Endothelial cell (in vitro differentiated cells): ENCODE results near the gene CASP8. TPM values are rescaled to one million over a fixed set of nuclear protein-coding genes. Genes with fewer than 3 reads are reported as not detected.

Source experiments
- DNase-seq: peaks from one replicate; pipeline ENCODE4 v3.0.0; 2021; ENCODE audit warnings: low spot score
- H3K27ac Mint-ChIP-seq: one replicate; pipeline ENCODE4 v1.8.0; 2021; ENCODE audit warnings: mixed read lengths, inconsistent platforms; ENCODE audit not compliant: unreplicated experiment
- H3K27me3 Mint-ChIP-seq: one replicate; pipeline ENCODE4 v1.8.0; 2021; ENCODE audit warnings: mild to moderate bottlenecking, moderate library complexity, mixed read lengths, inconsistent platforms; ENCODE audit not compliant: unreplicated experiment
- H3K36me3 Mint-ChIP-seq: one replicate; pipeline ENCODE4 v1.8.0; 2021; ENCODE audit warnings: mild to moderate bottlenecking, low read depth, mixed read lengths, inconsistent platforms; ENCODE audit not compliant: unreplicated experiment
- H3K4me1 Mint-ChIP-seq: one replicate; pipeline ENCODE4 v1.8.0; 2021; ENCODE audit warnings: mild to moderate bottlenecking, mixed read lengths, inconsistent platforms; ENCODE audit not compliant: unreplicated experiment
- H3K4me3 Mint-ChIP-seq: one replicate; pipeline ENCODE4 v1.8.0; 2021; ENCODE audit warnings: mild to moderate bottlenecking, mixed read lengths, inconsistent platforms; ENCODE audit not compliant: unreplicated experiment
- H3K9me3 Mint-ChIP-seq: one replicate; pipeline ENCODE4 v1.8.0; 2021; ENCODE audit warnings: mixed read lengths, inconsistent platforms; ENCODE audit not compliant: unreplicated experiment
- CTCF ChIP-seq: fragments of 200-600 bp; sonication (generic); IDR thresholded peaks from one replicate; pipeline ENCODE4 v1.5.0; 2021; ENCODE audit warnings: antibody characterized with exemption; ENCODE audit not compliant: unreplicated experiment
- total RNA-seq: library from RNA; stranded (reverse); fragmentation: NEBNext Ultra II Directional; extraction: Animal tissue kit (Norgen Biotek cat#: 25700); gene quantifications from one replicate; pipeline ENCODE4 v1.2.1, GENCODE V29; 2021; ENCODE audit not compliant: unreplicated experiment

The CASP8 gene
- total RNA-seq, 1 donor from 2014 or later: 14.9 TPM

- H3K4me1 Mint-ChIP-seq: peaks cover 7% of the 10 kb centered on the region
- no peaks in the 10 kb centered on the region for H3K9me3 Mint-ChIP-seq
- DNase-seq: no peak
These were observed 59.2 kb downstream of the CASP8 start for GRCh38 chr2:201319511-201319910.

GRCh38 chr2:201320257-201320656, 59.9 kb downstream of the CASP8 start:
- peaks cover 7% of the 10 kb centered on the region for H3K4me1 Mint-ChIP-seq
- H3K9me3 Mint-ChIP-seq: no peaks in the 10 kb centered on the region
- no peak for TF ChIP-seq CTCF
- no peak overlapping the region for H3K4me3 Mint-ChIP-seq
- peaks cover 17% of the 10 kb centered on the region for H3K36me3 Mint-ChIP-seq
- H3K27me3 Mint-ChIP-seq: no peaks in the 10 kb centered on the region
- H3K27ac Mint-ChIP-seq: no peak overlapping the region
- no peak for DNase-seq

More at GRCh38 chr2:201319511-201319910, 59.2 kb downstream of the CASP8 start:
- Mint-ChIP-seq H3K4me3 (no peak overlapping the region), H3K27me3 (no peaks in the 10 kb centered on the region), H3K36me3 (peaks cover 17% of the 10 kb centered on the region), H3K27ac (peak overlapping the region; percentile 37)
- no peak for TF ChIP-seq CTCF

GRCh38 chr2:201320701-201321100, 60.4 kb downstream of the CASP8 start:
- Mint-ChIP-seq H3K4me1 (peaks cover 7% of the 10 kb centered on the region), H3K9me3 (no peaks in the 10 kb centered on the region), H3K27ac (no peak overlapping the region), H3K36me3 (peaks cover 17% of the 10 kb centered on the region), H3K27me3 (no peaks in the 10 kb centered on the region), H3K4me3 (no peak overlapping the region)
- no peak for TF ChIP-seq CTCF
- DNase-seq: no peak

- Mint-ChIP-seq H3K27me3 (peaks cover 2% of the 10 kb centered on the region), H3K36me3 (peaks cover 17% of the 10 kb centered on the region), H3K27ac (no peak overlapping the region), H3K4me1 (peaks cover 7% of the 10 kb centered on the region), H3K4me3 (no peak overlapping the region), H3K9me3 (no peaks in the 10 kb centered on the region)
- no peak for DNase-seq
- no peak for TF ChIP-seq CTCF
These were observed 62.4 kb downstream of the CASP8 start for GRCh38 chr2:201322772-201323171.

GRCh38 chr2:201327678-201328077, 67.3 kb downstream of the CASP8 start:
- Mint-ChIP-seq H3K4me1 (no peaks in the 10 kb centered on the region), H3K36me3 (peaks cover 15% of the 10 kb centered on the region), H3K27me3 (peaks cover 2% of the 10 kb centered on the region), H3K9me3 (no peaks in the 10 kb centered on the region), H3K27ac (no peak overlapping the region), H3K4me3 (no peak overlapping the region)
- no peak for DNase-seq
- TF ChIP-seq CTCF: no peak
